ENCODE data around the gene C2orf68.

The C2orf68 gene

GRCh38 chr2:85591563-85591962, 20.3 kb downstream of the C2orf68 start:
- TF ChIP-seq, protein P1, sequence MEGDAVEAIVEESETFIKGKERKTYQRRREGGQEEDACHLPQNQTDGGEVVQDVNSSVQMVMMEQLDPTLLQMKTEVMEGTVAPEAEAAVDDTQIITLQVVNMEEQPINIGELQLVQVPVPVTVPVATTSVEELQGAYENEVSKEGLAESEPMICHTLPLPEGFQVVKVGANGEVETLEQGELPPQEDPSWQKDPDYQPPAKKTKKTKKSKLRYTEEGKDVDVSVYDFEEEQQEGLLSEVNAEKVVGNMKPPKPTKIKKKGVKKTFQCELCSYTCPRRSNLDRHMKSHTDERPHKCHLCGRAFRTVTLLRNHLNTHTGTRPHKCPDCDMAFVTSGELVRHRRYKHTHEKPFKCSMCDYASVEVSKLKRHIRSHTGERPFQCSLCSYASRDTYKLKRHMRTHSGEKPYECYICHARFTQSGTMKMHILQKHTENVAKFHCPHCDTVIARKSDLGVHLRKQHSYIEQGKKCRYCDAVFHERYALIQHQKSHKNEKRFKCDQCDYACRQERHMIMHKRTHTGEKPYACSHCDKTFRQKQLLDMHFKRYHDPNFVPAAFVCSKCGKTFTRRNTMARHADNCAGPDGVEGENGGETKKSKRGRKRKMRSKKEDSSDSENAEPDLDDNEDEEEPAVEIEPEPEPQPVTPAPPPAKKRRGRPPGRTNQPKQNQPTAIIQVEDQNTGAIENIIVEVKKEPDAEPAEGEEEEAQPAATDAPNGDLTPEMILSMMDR (conservative IDR thresholded peaks at IDR 0.05; ENCODE audit: low read depth, low read length), result no peak
- H3K4me3 ChIP-seq (ENCODE audit: low read depth, low read length), result no peak overlapping the region
- DNase-seq (ENCODE audit: low read depth), result no peak

GRCh38 chr2:85590950-85591349, 20.9 kb downstream of the C2orf68 start:
- H3K4me3 ChIP-seq (ENCODE audit: low read depth, low read length), result no peak overlapping the region
- TF ChIP-seq, protein P1 (conservative IDR thresholded peaks at IDR 0.05; ENCODE audit: low read depth, low read length), result no peak
- no peak for DNase-seq (ENCODE audit: low read depth)

GRCh38 chr2:85589982-85590791, 21.7 kb downstream of the C2orf68 start:
- no peak overlapping the region for H3K4me3 ChIP-seq (ENCODE audit: low read depth, low read length)
- peak; percentile 92 for DNase-seq (ENCODE audit: low read depth)
- TF ChIP-seq, protein P1 (conservative IDR thresholded peaks at IDR 0.05; ENCODE audit: low read depth, low read length), result no peak

GRCh38 chr2:85589181-85589580, 22.7 kb downstream of the C2orf68 start:
- TF ChIP-seq, protein P1 (conservative IDR thresholded peaks at IDR 0.05; ENCODE audit: low read depth, low read length), result no peak
- DNase-seq (ENCODE audit: low read depth), result no peak
- no peak overlapping the region for H3K4me3 ChIP-seq (ENCODE audit: low read depth, low read length)

- DNase-seq (ENCODE audit: low read depth), result no peak
- TF ChIP-seq, protein P1 (conservative IDR thresholded peaks at IDR 0.05; ENCODE audit: low read depth, low read length), result no peak
- H3K4me3 ChIP-seq (ENCODE audit: low read depth, low read length), result no peak overlapping the region
These were observed 23.2 kb downstream of the C2orf68 start for GRCh38 chr2:85588645-85589044.

DNA sequence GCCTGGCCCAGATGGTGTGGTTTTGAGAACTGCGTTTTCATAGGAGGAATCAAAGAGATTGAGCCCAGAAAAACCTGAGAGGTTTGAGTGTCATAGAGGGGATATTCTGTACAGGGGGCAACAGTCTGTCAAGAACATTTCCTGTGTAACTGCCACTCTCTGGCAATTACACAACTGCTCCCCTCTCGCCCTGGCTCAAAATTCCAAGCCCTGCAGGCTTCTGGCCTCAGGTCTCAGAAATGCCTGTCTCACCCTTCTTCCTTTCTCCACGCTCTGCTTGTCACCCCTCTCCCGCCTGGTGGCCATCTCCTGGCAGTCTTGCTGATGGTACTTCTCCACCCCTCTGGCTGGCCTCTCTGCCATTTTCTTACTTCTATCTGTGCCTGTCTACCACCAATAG, 23.6 kb downstream of the C2orf68 start:
- TF ChIP-seq, protein P1 (conservative IDR thresholded peaks at IDR 0.05; ENCODE audit: low read depth, low read length), result no peak
- H3K4me3 ChIP-seq (ENCODE audit: low read depth, low read length), result no peak overlapping the region
- no peak for DNase-seq (ENCODE audit: low read depth)

DNA sequence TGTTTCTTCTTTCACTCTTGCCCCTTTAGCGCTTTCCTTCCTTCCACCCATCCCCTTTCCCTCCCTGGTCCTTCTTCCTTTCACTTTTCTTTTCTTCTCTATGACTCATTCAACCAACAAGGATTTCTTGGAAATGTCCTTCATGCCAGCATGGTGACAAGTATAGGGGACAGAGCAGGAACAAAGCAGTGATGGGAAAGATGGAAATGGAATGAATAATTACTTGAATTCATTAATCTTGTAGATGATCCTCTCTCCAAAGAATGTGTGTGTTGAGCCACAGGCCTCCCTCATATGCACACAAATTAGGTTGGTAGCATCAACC, 26.1 kb downstream of the C2orf68 start:
- H3K4me3 ChIP-seq (ENCODE audit: low read depth, low read length), result no peak overlapping the region
- no peak for DNase-seq (ENCODE audit: low read depth)
- TF ChIP-seq, protein P1 (conservative IDR thresholded peaks at IDR 0.05; ENCODE audit: low read depth, low read length), result no peak
